Activated T-cell treated with anti-CD3 and anti-CD28 coated beads for 1 hour (primary cell): ENCODE results near the gene FFAR3.

Experiments used
- DNase-seq: peaks from one replicate; pipeline ENCODE4 v3.0.0-alpha.2; 2020; ENCODE audit warnings: low read depth

Gene FFAR3, protein sequence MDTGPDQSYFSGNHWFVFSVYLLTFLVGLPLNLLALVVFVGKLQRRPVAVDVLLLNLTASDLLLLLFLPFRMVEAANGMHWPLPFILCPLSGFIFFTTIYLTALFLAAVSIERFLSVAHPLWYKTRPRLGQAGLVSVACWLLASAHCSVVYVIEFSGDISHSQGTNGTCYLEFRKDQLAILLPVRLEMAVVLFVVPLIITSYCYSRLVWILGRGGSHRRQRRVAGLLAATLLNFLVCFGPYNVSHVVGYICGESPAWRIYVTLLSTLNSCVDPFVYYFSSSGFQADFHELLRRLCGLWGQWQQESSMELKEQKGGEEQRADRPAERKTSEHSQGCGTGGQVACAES

DNA sequence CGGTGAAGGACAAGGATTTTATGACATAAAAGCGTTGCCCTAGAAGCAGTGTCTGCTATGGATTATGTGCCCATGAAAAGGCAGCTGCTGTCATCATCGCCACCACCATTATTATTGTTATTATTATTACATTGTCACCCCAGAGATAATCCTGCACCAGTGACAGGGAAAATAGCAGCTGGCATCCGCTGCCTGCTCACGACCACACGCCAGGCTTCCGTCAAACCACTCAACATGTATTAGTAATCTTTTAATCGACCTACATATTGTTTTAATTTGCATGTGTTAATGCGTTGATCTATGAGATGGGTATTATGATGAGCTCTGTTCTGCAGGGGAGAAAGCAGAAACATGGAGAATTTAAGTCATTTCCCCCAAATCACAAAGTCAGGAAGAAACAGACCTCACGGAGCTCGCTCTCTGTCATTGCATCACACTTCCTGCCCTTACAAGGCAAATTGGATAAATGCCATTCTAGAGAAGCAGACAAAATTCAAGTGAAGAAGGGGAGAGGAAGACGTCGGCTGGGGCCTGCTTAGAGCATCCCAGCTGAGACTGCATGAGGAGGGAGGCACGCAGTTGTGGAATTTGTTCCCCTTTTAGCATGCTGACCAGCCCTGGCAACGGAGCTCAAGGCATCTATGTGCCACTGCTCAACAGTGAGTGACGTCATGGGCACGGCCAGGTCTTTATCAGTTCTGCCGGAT, at the start of gene FFAR3:
Gene FFAR3, plus strand, starts transcription at position 594 of the 707 bp plus-strand sequence. CDS start 431 bp downstream, outside the sequence.
- no peak for DNase-seq

DNA sequence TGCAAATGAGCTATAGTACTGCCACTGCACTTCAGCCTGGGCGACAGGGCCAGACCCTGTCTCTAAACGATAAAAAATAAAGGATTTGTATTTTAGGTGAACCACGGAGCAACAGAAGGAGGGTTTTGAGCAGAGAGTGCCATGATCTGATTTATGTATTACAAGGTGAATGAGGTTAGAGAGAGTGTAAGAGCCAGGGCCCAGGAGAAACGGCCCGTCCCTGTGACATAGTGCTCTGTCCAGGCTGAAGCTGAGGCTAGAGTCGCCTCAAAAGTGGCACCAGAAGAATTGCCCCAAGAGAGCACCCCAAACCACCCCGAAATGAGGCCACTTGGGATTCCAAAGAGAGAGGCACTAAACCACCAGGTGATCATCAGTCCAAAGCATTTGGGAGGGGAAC, 49.4 kb upstream of the FFAR3 start:
- no peak for DNase-seq

DNA sequence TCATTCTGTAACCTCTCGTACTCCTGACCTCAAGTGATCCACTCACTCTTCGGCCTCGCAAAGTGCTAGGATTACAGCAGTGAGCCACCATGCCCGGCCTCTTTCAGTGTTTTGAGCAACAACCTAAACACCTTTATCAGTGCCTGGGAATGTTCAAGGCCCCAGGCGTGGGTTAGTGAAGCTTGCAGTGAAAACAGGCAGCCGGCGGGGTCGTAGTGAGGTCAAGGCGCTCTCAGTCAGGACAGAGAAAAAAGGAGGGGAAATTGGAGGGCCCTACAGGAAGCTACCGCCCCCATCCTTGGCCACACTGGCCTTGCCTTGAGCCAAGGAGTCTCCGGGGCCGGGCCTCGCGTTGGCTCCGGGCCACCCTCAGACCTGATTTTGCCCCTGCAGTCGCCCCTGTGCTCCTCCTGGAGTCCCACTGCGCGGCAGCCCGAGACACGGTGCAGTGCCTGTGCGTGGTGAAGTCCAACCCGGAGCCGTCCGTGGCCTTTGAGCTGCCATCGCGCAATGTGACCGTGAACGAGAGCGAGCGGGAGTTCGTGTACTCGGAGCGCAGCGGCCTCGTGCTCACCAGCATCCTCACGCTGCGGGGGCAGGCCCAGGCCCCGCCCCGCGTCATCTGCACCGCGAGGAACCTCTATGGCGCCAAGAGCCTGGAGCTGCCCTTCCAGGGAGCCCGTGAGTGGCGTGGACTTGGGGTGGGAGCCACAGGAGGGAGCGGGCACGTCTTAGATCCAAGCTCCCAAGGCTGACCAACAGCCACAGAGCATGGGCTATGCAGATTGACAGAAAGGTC, 48.6 kb upstream of the FFAR3 start:
- no peak for DNase-seq

DNA sequence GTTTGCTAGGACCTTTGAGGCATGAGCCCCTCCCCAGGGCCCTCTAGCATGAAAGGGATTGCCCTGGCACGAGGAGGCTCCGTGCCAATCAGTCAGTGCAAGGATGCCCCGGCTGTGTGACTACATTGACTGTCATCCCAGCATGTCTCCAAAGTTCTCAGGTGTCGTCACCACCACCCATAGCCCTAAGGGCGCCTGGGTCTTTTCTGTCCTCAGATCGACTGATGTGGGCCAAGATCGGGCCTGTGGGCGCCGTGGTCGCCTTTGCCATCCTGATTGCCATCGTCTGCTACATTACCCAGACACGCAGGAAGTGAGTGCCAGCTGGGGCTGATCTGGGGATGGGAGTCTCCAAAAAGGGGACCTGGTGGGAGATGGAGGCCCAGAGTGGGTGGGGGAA, 47.9 kb upstream of the FFAR3 start:
- DNase-seq, result no peak

DNA sequence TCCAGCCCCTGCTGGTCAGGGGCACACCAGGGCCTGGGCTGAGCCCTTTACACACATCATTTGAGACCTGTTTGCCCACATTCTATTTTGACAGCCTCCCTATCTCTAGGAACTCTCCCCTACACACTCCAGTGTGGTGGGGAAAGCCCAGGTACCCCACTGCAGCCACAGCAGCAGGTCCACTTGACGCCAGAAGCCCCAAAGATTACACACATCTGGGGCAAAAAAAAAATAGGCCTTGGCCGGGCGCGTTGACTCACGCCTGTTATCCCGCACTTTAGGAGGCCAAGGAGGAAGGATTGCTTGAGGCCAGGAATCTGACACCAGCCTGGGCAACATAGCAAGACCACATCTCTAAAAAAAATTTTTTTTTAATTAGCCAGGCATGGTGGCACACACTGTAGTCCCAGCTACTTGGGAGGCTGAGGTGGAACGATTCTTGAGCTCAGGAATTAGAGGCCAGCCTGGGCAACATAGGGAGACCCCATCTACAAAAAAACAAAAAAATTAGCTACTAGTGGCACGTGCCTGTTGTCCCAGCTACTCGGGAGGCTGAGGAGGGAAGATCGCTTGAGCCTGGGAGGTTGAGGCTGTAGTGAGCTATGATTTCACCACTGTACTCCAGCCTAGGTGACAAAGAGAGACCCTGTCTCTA, 47.3 kb upstream of the FFAR3 start:
- DNase-seq, result no peak

DNA sequence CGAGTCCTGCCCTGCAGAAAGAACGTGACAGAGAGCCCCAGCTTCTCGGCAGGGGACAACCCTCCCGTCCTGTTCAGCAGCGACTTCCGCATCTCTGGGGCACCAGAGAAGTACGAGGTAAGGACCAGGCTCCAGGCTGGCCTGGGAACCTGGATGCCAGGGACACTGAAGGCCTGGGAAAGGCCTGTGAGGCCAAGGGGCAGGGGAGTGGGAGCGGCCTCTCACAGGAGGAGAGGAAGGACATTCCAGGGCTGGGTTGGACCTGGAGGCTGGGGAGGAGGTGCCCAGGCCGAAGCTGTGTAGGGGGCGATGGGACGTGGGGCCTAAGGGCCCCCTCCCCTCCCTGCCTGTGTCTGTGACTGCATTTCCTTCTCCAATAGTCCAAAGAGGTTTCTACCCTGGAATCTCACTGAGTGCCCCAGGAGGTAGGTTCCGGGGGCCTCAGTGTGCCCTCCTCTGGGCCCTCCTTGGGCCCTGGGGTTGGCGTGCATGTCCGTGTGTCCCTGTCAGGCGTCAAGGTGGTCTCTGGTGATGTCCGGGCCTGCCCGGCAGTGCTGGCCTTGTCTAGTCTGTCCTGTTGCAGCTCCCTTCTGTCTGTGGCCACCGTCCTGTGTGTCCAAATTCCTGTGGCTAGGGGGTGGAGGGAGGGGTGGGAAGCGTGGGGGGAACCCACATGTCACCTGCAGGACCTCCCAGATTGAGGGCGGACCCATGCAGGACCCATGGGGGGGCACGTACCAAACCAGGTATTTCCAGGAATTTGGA, 46.2 kb upstream of the FFAR3 start:
- DNase-seq, result no peak

DNA sequence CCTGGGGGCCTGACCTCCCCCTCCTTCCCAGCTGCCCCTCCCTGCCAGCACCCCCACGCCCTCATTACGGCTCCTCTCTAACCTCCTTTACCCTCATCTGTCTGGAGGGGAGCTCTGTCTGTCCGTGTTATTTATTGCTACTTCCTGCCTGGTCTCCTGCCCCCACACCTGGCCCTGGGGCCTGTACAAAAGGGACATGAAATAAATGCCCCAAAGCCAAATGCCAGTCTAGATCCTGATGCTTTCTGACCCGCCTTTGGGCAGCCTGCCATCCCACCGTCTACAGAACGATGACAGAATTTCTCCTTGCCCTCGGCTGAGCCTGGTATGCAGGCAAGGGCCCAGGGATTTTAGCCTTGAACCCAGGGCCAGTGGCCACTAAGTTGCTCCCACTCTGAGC, 44.7 kb upstream of the FFAR3 start:
- DNase-seq, result no peak

DNA sequence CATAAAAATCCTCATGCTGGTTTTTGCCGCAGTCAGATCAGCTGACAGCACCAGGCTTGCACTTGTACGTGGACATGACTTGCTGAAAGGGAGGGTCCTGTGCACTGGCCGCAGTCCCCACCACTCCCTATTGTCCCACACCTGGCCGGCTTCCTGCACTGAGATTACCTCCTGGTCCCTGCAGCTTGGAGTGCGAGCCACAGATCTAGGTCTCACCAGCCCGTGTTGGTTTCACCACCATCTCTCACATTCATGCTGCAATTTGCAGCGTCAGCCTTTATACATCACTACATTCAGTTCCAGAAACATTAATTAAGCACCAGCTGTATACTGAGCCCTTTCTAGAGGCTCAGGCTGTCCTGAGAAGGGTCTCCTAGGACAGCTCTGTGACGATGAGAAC, 44.2 kb upstream of the FFAR3 start:
- no peak for DNase-seq

DNA sequence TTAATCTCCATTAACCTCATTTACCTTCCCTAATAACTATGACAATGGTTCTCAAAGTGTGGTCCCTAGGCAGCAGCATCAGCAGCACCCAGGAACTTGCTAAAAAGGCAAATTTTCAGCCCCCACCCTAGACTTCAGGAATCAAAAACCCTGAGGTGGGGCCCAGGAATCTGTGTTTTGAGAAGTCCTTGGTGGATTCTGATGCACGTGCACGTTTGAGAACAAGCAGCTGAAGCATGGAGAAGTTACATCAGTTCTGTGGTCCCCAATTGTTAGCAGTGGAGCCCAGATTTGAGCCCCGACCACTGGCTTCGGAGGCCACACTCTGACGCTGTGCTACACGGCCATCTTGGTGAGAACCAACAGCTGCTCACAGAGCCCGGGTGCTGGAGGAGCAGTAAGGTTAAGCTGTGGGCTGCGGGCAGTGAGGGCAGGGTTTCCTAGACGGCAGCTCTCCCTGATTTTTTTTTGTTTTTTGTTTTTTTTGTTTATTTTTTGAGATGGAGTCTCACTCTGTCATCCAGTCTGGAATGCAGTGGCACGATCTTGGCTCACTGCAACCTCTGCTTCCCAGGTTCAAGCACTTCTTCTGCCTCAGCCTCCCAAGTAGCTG, 43.3 kb upstream of the FFAR3 start:
- no peak for DNase-seq

DNA sequence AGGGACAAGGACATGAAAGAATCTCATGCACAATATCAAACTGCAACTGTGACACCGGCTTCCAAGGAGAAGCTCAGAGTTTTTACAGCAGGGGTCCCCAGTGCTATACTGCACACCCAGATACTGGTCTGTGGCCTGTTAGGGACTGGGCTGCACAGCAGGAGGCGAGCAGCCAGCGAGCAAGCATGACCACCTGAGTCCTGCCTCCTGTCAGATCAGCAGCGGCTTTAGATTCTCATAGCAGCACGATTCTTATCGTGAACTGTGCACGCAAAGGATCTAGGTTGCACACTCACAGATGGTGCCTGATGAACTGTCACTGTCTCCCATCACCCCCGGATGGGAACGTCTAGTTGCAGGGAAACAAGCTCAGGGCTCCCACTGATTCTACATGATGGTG, 42.4 kb upstream of the FFAR3 start:
- no peak for DNase-seq

DNA sequence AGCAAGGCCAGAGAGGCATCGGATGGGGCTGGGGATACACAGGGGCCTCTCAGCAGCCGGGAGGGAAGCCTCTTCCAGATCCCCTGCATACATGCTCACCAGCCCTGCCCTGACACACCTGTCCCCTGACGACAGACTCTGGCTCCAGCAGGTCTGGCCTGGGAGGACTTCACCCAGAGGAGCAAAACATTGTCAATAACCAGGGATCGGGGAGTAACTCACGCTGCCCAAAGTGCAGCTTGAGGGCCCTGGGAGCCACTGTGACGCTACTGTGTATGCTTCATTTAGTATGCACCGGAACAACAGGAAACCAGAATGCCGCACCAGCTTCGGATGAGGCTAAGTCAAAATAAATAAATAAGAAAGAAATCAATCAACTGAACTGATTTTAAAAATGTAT, 41.7 kb upstream of the FFAR3 start:
- DNase-seq, result no peak

DNA sequence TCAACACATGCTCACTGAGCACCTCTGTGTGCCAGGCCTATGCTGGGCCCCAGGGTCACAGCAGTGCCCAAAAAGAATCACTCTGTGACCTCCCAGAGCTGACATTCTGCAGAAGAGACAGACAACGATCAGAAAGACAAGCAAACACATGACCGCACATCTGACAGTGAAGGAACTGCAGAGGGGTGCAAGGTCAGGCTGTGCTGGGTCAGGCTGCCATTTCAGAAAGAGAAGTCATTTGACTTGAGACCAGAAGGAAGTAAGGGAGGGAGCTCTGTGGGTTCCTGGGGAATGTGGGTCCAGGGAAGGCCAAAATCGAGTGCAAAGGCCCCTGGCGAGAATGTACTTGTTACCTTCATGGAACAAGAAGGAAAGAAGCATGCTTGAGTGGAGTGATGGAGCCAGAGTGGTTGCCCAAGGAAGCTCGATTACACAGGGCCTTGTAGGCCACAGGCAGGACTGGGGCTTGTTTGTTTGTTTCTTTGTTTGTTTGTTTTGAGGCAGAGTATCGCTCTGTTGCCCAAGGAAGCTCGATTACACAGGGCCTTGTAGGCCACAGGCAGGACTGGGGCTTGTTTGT, 40.7 kb upstream of the FFAR3 start:
- no peak for DNase-seq

DNA sequence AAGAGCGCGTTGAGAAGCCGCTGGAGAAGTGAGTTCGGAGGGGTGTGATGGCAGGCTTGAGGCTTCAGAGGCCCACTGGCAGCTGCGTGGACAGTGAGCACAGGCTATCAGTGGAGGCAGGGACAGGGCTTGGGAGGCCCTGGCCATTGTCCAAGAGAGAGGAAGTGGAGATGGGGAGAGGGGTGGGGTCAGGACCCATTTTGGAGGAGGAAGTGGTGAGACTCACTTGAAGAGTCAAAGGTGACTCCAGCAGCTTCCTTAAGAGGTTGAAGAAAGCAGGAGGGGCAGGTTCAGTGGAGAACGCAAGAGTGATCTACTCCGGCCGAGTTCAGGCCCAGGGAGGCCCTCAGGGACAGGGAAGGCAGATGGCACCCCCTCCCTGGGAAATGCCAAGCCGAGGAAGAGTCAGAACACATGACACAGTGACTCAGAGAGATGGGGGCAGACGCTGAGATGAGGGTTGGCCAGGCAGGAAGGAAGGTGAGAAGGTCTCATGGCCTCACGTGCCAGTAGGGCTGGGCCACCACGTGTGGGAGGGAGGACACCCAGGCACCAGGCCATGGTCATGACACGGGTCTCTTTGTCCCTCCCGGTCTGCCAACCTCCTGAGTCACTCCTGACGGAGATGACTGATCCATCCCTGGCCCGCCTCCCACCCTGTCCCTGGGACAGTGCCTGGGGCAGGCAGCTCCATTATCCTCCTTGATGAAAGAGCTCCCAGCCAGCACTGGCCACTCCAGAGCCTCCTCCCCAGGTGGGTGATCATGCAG, 39.4 kb upstream of the FFAR3 start:
- no peak for DNase-seq

DNA sequence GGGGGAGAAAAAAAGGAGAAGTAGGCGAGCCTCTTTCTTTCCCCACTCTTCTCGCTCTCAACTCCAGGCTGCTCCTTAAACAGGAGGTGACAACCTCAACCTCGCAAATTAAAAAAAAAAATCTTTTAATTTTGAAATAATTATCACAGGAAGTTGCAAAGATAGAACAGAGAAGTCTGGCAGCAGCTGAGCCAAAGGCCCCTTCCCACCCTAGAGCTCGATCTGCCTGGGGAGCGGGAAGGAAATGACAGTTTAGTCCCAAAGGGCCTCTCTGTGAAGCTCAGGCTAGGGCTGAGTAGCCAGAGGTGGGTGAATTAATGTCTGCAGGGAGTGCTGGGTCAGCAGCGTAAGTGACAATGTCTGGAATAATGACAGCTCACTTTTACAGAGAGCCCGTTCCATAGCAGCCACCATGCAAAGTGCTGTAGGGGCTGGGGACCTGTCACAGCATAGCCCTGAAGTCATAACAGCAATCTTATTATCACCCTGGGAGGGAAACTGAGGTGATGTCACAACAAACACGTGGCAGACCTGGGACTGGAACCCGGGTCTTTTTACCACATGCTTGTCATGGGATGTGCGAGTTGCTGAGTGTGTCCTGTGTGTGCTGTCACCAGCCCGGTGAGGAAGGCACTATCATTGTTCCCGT, 38.1 kb upstream of the FFAR3 start:
- no peak for DNase-seq

DNA sequence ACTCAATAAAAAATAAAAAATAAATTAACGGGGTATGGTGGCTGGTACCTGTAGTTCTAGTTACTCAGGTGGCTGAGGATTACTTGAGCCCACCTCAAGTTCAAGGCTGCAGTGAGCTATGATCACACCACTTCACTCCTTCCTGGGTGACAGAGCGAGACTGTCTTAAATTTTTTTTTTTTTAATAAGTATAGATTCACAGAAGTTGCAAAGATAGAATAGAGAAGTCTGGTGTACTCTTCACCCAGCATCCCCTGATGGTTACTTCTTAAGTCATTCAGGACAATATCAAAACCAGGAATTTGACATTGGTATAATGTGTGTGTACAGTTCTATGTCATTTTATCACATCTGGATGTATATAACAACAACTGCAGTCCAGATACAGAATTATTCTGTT, 37.0 kb upstream of the FFAR3 start:
- DNase-seq, result no peak

DNA sequence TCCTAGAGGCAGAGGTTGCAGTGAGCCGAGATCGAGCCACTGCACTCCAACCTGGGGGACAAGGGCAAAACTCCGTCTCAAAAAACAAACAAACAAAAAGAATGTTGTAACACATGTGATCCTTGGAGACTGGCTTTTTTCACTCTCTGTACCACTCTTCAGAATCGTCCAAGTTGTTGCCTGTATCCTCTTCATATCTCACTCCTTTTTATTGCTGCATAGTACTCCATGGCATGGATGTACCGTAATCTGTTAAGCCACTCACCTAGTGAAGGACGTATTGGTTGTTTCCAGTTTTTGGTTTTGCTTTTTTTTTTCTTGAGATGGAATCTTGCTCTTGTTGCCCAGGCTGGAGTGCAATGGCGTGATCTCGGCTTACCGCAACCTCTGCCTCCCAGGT, 36.2 kb upstream of the FFAR3 start:
- DNase-seq, result no peak

DNA sequence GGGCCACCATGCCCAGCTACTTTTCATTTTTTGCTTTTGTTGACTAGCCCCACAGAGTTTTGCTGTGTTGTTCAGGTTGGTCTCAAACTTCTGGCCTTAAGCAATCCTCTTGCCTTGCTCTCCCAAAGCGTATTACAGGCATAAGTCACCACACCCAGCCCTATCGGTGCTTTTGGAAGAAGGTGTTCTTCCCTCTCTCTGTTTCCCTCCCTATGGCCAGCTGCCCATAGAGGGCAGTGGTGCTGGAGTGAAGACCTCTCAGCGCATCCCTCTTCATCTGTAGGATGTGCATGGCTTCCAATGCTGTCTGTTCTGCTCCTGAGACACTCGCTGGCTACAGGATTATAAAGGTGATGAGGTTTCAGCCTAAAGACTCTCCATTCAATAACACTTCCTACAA, 30.6 kb upstream of the FFAR3 start:
- DNase-seq, result no peak

DNA sequence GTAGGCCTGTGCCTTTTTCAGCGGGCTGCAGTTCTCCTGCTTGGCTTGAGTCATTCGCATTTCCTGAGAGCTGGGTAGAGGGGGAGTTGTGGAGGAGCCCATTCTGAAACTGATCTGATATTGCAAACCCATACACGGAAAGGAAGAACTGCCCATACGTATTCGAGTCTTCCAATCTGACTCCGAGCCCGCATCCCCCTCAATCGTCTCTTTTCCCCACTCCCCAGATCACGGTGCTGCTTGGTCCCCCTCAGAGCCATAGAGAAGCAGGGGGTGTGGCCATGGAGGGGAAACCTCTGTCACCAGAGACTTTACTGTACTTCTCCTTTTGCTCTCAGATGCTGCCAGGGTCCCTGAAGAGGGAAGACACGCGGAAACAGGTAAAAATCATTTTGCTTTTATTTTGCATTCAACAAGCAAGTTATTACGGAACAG, 29.4 kb upstream of the FFAR3 start, which contains the start of gene CD22:
Gene CD22, plus strand, starts transcription at position 337 of the 435 bp plus-strand sequence. CDS start 2,854 bp downstream, outside the sequence.
- DNase-seq, result no peak

DNA sequence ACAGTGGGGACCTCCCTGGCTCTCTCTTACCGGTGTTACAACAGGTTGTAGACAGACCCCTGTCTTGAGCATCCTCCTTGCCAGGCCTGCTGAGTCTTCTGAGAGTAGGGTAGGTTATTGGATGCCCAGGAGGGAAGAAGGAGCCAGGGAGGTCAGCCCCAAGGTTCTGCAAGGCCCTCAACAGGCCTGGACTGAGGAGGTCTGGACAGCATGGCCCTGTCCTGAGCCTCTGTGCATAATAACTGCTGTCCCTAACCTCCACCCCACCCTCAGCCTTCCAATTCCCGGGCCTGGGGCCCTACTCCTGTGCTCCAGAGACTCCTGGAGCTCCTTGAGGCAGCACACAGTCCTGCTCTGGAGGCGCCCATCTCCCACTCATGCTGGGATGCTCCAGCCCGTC, 28.9 kb upstream of the FFAR3 start:
- no peak for DNase-seq
